ENCODE measurements around the gene AMDHD2. TPM values are rescaled to one million over a fixed set of nuclear protein-coding genes. Genes with fewer than 3 reads are reported as not detected.

AMDHD2 gene
- total and polyA plus RNA-seq, 2 experiments from 2014 or later = 15.2 to 31.9 TPM

MicroRNAs encoded within 50 kb of the gene (microRNA counts, 767-probe panel; counts per million panel counts)
- microRNA hsa-miR-3178 = 447 counts per million, percentile 86 among the panel's probes with 10 or more counts

Small RNAs within 50 kb of the gene (microRNA-seq; reads per million reads assigned to microRNA genes)
- gene MIR3178 (ENCODE audit: borderline number of aligned reads) = not detected

Small RNAs within 50 kb of the gene (small RNA-seq; reads per million reads assigned to genes)
- not detected for gene AC093525.1 (ENCODE audit: low read depth, low replicate concordance)
- gene MIR3178 (ENCODE audit: low read depth, low replicate concordance) = not detected

Other genes with a start within 250 kb of the AMDHD2 start
- gene ABCA3, start 179.6 kb upstream of the AMDHD2 start, total RNA-seq (2014; rRNA removed; shearing (Covaris generic)) = 0.76 and 2.1 TPM in 2 replicates
- gene ABCA3, start 179.6 kb upstream of the AMDHD2 start, polyA plus RNA-seq (2016; fragmentation: Nextera tagmentation; extraction: Ambion mirVana) = 0.47 and 0.64 TPM in 2 replicates
- gene CCNF, start 90.9 kb upstream of the AMDHD2 start, total RNA-seq (2014; rRNA removed; shearing (Covaris generic)) = 11.5 and 15.7 TPM in 2 replicates
- 9.3 and 10.5 TPM in 2 replicates for gene CCNF, start 90.9 kb upstream of the AMDHD2 start, polyA plus RNA-seq (2016; fragmentation: Nextera tagmentation; extraction: Ambion mirVana)
- 6.8 and 8.3 TPM in 2 replicates for gene TEDC2, start 60.3 kb upstream of the AMDHD2 start, total RNA-seq (2014; rRNA removed; shearing (Covaris generic))
- 4.2 and 4.8 TPM in 2 replicates for gene TEDC2, start 60.3 kb upstream of the AMDHD2 start, polyA plus RNA-seq (2016; fragmentation: Nextera tagmentation; extraction: Ambion mirVana)
- 1.8 TPM in 1 of 2 replicates, not detected in the other for gene NTN3, start 49.1 kb upstream of the AMDHD2 start, total RNA-seq (2014; rRNA removed; shearing (Covaris generic))
- not detected in 2 replicates for gene NTN3, start 49.1 kb upstream of the AMDHD2 start, polyA plus RNA-seq (2016; fragmentation: Nextera tagmentation; extraction: Ambion mirVana)
- 17.8 and 18.7 TPM in 2 replicates for gene TBC1D24, start 45.2 kb upstream of the AMDHD2 start, total RNA-seq (2014; rRNA removed; shearing (Covaris generic))
- gene TBC1D24, start 45.2 kb upstream of the AMDHD2 start, polyA plus RNA-seq (2016; fragmentation: Nextera tagmentation; extraction: Ambion mirVana) = 9.3 and 10.1 TPM in 2 replicates
- gene ATP6V0C, start 6.4 kb upstream of the AMDHD2 start, total RNA-seq (2014; rRNA removed; shearing (Covaris generic)) = 43.2 and 44.9 TPM in 2 replicates
- gene ATP6V0C, start 6.4 kb upstream of the AMDHD2 start, polyA plus RNA-seq (2016; fragmentation: Nextera tagmentation; extraction: Ambion mirVana) = 186 and 197 TPM in 2 replicates
- not detected in 2 replicates for gene CEMP1, start 11.0 kb downstream of the AMDHD2 start, total RNA-seq (2014; rRNA removed; shearing (Covaris generic))
- 2.9 and 4.4 TPM in 2 replicates for gene CEMP1, start 11.0 kb downstream of the AMDHD2 start, polyA plus RNA-seq (2016; fragmentation: Nextera tagmentation; extraction: Ambion mirVana)
- gene PDPK1, start 17.6 kb downstream of the AMDHD2 start, total RNA-seq (2014; rRNA removed; shearing (Covaris generic)) = 16.8 and 21.6 TPM in 2 replicates
- 28.1 and 28.3 TPM in 2 replicates for gene PDPK1, start 17.6 kb downstream of the AMDHD2 start, polyA plus RNA-seq (2016; fragmentation: Nextera tagmentation; extraction: Ambion mirVana)
- gene KCTD5, start 162.2 kb downstream of the AMDHD2 start, total RNA-seq (2014; rRNA removed; shearing (Covaris generic)) = 28.1 and 38.3 TPM in 2 replicates
- 33.2 and 33.6 TPM in 2 replicates for gene KCTD5, start 162.2 kb downstream of the AMDHD2 start, polyA plus RNA-seq (2016; fragmentation: Nextera tagmentation; extraction: Ambion mirVana)
- gene PRSS27, start 199.9 kb downstream of the AMDHD2 start, total RNA-seq (2014; rRNA removed; shearing (Covaris generic)) = 0.76 TPM in 1 of 2 replicates, not detected in the other
- 0.68 and 0.80 TPM in 2 replicates for gene PRSS27, start 199.9 kb downstream of the AMDHD2 start, polyA plus RNA-seq (2016; fragmentation: Nextera tagmentation; extraction: Ambion mirVana)
- gene SRRM2, start 232.3 kb downstream of the AMDHD2 start, total RNA-seq (2014; rRNA removed; shearing (Covaris generic)) = 42.6 and 53.6 TPM in 2 replicates
- 173 and 202 TPM in 2 replicates for gene SRRM2, start 232.3 kb downstream of the AMDHD2 start, polyA plus RNA-seq (2016; fragmentation: Nextera tagmentation; extraction: Ambion mirVana)

Measured in GM23248 (cell line).